Naive thymus-derived CD8-positive, alpha-beta T cell (primary cell): ENCODE measurements around the gene ADAMTS12. TPM values are rescaled to one million over a fixed set of nuclear protein-coding genes. Genes with fewer than 3 reads are reported as not detected.

Source experiments
- ATAC-seq, 2 donors: fragments of 150-1000 bp; cut with Tn5 transposase in 1 of 2; sonication (Bioruptor Pico), chemical (Tn5 transposase) in 1 of 2; 1 replicate in 1 of 2; 2 replicates in 1 of 2; pipeline ENCODE4 v1.10.0; 2021; ENCODE audit warnings: mild to moderate bottlenecking in 2 of 2, moderate library complexity in 2 of 2
- POLR2A ChIA-PET: fragments of 350-600 bp; sonication (Branson Sonifier 250); formaldehyde crosslinking; loops from one replicate; lab custom pipeline; 2021; ENCODE audit warnings: antibody characterized with exemption; lab: Charles Lee
- DNase-seq, 10 donors: peaks; one replicate each; pipeline versions ENCODE4 v3.0.0 to v3.0.0-alpha.2; 2020 to 2022
- H3K27ac Mint-ChIP-seq, 10 donors: one replicate each; pipeline ENCODE4 v1.8.0; 2020 to 2022; ENCODE audit warnings: mild to moderate bottlenecking in 10 of 10, mixed read lengths in 10 of 10, moderate library complexity in 4 of 10, inconsistent platforms in 1 of 10
- H3K27me3 Mint-ChIP-seq, 5 donors: one replicate each; pipeline ENCODE4 v1.8.0; 2021 to 2022; ENCODE audit warnings: mixed read lengths in 5 of 5
- H3K36me3 Mint-ChIP-seq, 3 donors: one replicate each; pipeline ENCODE4 v1.8.0; 2020 to 2022; ENCODE audit warnings: mixed read lengths in 3 of 3, mild to moderate bottlenecking in 2 of 3, inconsistent platforms in 1 of 3
- H3K4me1 Mint-ChIP-seq, 4 donors: one replicate each; pipeline ENCODE4 v1.8.0; 2021 to 2022; ENCODE audit warnings: mixed read lengths in 4 of 4
- H3K4me3 Mint-ChIP-seq, 10 donors: one replicate each; pipeline ENCODE4 v1.8.0; 2020 to 2022; ENCODE audit warnings: mild to moderate bottlenecking in 10 of 10, mixed read lengths in 10 of 10, moderate library complexity in 6 of 10, inconsistent platforms in 1 of 10
- H3K9me3 Mint-ChIP-seq, 9 donors: one replicate each; pipeline ENCODE4 v1.8.0; 2020 to 2022; ENCODE audit warnings: mixed read lengths in 9 of 9, mild to moderate bottlenecking in 3 of 9, inconsistent platforms in 1 of 9, moderate library complexity in 1 of 9
- polyA plus RNA-seq, 3 donors: library from polyadenylated mRNA; unstranded; fragments of 300-500 nt; fragmentation: Illumina TruSeq; gene quantifications; one replicate each; pipeline ENCODE4 v1.2.3, GENCODE V29; 2021
- total RNA-seq, 8 experiments: library from RNA in 2 of 8; stranded (reverse) in 2 of 8; gene quantifications; one replicate each; pipeline ENCODE4 v1.2.3 and lab custom pipeline; 2021 to 2026

The ADAMTS12 gene
- total and polyA plus RNA-seq, 5 experiments from 2014 or later: 0.05 TPM; not detected in 4

DNA sequence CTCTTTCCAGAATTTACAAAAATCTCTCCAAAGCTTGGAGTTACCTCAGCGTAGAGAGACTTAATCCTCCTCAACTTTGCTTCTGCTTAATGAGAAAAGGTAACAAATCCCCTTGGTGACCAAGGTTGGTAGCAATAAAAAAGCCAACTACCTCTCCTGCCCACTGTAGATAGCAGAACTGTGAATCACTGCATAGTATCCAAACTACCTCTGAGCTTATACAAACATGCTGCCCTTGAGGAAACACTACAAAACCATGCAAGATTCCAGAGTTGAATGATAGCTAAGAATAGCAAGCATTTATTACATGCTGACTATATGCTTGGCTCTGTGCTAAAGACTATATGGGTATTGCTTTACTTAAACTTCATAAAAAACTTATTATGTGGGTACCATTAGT is 2.8 kb upstream of the ADAMTS12 start:
- H3K27ac Mint-ChIP-seq: no peak overlapping the region
- POLR2A ChIA-PET: no interaction called here
- H3K36me3 Mint-ChIP-seq: peaks cover 0 to 4% (median 2%) of the 10 kb centered on the region in 3 donors
- peaks cover 6 to 20% (median 12%) of the 10 kb centered on the region in 4 donors for H3K4me1 Mint-ChIP-seq
- ATAC-seq (no peak), DNase-seq (no peak)
- H3K9me3 Mint-ChIP-seq: peaks cover 0 to 13% (median 0%) of the 10 kb centered on the region in 9 donors
- peaks cover 25 to 59% (median 43%) of the 10 kb centered on the region in 5 donors for H3K27me3 Mint-ChIP-seq
- H3K4me3 Mint-ChIP-seq: no peak overlapping the region

DNA sequence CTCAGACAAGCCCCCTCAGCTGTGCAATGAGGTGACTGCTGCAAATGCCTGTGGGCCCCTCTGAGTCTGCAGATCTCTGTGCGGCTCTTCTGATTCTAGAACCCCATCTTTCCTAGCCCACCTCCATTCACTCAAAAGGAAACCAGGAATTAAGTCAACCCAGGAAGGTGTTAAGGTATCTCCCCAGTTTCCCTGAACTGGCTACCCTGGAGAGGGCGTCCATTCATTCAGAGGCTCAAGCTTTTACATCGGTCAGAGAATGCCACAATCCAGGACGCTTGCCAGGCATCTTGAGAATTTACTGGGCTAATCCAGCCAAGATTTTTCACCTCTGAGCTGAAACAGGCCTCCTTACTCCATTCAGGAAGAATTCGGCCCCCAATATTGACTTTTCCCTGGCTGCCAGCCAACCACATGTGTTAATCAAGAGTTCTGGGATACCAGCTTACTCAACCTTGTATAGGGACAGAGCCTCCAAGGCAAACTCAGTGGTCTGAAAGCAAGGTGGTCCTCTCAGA is 889 bp upstream of the ADAMTS12 start:
- Mint-ChIP-seq H3K36me3 (peaks cover 0 to 4% (median 2%) of the 10 kb centered on the region in 3 donors), H3K27ac (no peak overlapping the region), H3K9me3 (peaks cover 0 to 13% (median 0%) of the 10 kb centered on the region in 9 donors), H3K4me1 (peaks cover 6 to 14% (median 8%) of the 10 kb centered on the region in 4 donors), H3K27me3 (peaks cover 31 to 71% (median 50%) of the 10 kb centered on the region in 5 donors), H3K4me3 (peak overlapping the region in 7 of 10 donors; percentile 29 to 75 (median 61))
- no peak for DNase-seq
- ATAC-seq: no peak
- POLR2A ChIA-PET: no interaction called here

DNA sequence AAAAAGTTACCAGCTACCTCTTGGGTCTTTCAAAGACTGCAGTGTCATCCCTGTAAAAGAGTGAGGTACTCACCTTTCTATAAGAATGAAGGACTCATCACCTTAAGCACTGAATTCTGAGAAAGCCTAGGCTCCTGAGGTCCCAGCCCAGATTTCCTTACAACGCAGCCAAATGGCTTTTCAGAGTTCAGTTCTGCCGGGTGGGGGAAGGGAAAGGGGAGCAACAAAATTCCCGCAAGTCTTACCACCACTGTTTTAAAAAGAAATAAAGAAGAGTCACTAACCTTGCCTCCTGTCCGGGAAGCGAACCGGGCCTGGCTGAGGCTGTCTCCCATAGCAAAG is 373 bp downstream of the ADAMTS12 start:
- H3K27me3 Mint-ChIP-seq: peaks cover 28 to 62% (median 46%) of the 10 kb centered on the region in 5 donors
- H3K9me3 Mint-ChIP-seq: peaks cover 0 to 4% (median 0%) of the 10 kb centered on the region in 9 donors
- DNase-seq: no peak
- peak overlapping the region; percentile 24 to 80 (median 64) for H3K4me3 Mint-ChIP-seq
- H3K27ac Mint-ChIP-seq: no peak overlapping the region
- no peak for ATAC-seq
- H3K36me3 Mint-ChIP-seq: peaks cover 0 to 4% (median 2%) of the 10 kb centered on the region in 3 donors
- H3K4me1 Mint-ChIP-seq: peaks cover 6 to 14% (median 8%) of the 10 kb centered on the region in 4 donors
- POLR2A ChIA-PET: no interaction called here

DNA sequence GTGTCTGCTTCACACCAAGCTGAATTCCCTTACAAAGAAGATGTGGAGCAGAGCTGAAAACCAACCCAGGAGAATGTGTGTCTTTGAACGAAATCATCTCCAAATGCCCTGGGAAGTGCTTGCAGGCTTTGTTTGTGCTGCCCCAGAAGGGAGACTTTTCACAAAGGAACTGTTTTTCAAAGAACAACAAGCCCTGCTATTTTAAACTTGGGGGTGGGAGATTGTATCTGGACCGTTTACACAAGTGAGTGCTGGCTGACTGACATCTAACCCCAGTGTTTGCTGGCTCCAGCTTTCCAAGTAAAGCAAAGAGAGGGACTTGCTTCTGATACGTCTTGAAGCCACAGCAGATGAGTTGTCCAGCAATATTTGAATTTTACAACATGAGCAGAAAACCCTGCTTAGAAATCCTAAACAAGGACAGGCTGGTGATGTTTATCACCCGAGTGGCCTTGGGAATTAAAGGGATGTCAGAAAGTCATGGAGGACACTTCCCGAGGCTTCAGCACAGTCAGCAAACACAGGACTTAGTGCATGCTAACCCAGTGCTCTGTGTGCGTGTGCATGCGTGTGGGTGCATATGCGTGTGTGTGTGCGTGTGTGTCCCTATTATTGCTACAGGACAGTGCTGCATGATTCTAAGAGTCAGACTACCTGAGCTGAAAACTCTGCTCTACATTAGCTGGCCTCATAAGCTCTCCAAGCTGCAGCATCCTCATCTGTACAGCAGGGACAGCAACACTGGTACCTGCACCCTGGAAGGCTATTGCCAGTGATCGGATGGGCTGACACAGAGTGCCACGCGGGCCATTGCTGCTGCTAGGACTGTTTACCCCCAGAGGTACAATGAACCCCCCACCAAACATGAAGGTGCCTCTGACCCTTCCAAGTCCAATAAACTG is 1.4 kb downstream of the ADAMTS12 start:
- DNase-seq: no peak
- Mint-ChIP-seq H3K4me1 (peaks cover 6 to 14% (median 8%) of the 10 kb centered on the region in 4 donors), H3K36me3 (peaks cover 0 to 4% (median 2%) of the 10 kb centered on the region in 3 donors), H3K4me3 (no peak overlapping the region), H3K27me3 (peaks cover 28 to 56% (median 46%) of the 10 kb centered on the region in 5 donors), H3K9me3 (peaks cover 0 to 3% (median 0%) of the 10 kb centered on the region in 9 donors), H3K27ac (no peak overlapping the region)
- no peak for ATAC-seq
- POLR2A ChIA-PET: no interaction called here

DNA sequence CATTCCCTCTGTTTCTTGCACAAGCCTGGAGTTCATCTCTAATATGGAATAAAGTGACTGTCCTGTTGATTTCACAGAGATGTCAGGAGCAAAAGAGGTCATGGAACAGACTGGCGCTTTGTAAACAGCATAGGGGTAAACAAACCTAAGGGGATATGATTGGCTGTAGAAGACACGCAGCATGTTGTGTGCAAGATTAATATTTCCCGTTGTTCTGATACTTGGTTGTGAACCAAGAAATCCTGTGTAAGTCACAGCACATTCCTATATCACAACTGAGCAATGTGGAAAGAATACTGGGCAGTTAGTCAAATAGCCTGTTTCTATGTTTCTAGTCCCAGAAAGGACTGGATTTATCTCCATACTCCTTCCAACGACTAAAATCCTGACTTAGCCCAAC is 3.2 kb downstream of the ADAMTS12 start:
- no peak for ATAC-seq
- DNase-seq: no peak
- peaks cover 0 to 3% (median 0%) of the 10 kb centered on the region in 9 donors for H3K9me3 Mint-ChIP-seq
- no peak overlapping the region for H3K4me3 Mint-ChIP-seq
- H3K27ac Mint-ChIP-seq: no peak overlapping the region
- peaks cover 5 to 14% (median 8%) of the 10 kb centered on the region in 4 donors for H3K4me1 Mint-ChIP-seq
- POLR2A ChIA-PET: no interaction called here
- H3K27me3 Mint-ChIP-seq: peaks cover 18 to 50% (median 36%) of the 10 kb centered on the region in 5 donors
- H3K36me3 Mint-ChIP-seq: peaks cover 0 to 4% (median 2%) of the 10 kb centered on the region in 3 donors

DNA sequence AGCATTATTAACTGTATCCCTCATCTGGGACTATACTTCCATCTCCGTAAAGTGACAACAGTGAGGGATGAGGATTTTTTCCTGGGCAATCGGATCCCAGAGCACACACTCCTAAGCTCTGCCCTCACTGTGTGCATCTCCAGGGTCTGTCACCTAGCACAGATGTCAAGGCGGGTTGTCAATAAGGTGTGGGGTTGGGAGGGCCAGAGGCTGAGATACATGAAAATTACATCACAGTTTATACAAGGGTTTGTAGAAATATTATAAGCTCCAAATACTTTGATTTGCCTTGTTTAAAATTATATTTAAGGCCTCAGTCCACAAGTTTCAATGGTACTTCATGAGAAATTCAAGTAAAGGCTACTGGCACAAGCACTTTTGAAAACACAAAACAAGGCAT is 4.5 kb downstream of the ADAMTS12 start:
- DNase-seq (no peak), ATAC-seq (no peak)

DNA sequence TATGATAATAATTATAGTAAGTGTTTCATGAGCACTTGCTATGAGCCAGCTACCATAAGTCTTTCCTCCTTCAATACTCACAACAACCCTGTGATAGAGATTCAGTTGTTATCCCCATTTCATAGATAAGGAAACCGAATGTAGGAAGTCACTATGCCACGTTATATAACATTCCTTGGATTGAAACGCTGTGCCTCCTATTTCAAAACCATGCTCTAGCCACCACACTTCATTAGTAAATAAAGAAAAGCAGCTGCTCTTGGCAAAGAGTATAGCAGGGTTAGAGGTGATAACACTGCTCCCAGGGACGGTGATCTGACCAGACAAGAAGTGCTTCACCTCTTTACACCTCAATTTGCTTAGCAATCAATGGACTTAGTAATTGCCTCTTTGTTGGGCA is 5.5 kb downstream of the ADAMTS12 start:
- Mint-ChIP-seq H3K9me3 (no peaks in the 10 kb centered on the region), H3K4me1 (peaks cover 0 to 5% (median 3%) of the 10 kb centered on the region in 4 donors), H3K36me3 (no peaks in the 10 kb centered on the region), H3K27ac (no peak overlapping the region), H3K4me3 (no peak overlapping the region), H3K27me3 (peaks cover 11 to 34% (median 25%) of the 10 kb centered on the region in 5 donors)
- DNase-seq (no peak), ATAC-seq (no peak)
- POLR2A ChIA-PET: no interaction called here

More for the DNA sequence above, 4.5 kb downstream of the ADAMTS12 start:
- POLR2A ChIA-PET: interaction anchor here (0.6 kb wide), 1 partner anchor 15 kb away, joined by 4 read pairs; no protein-coding TSS in a partner anchor
- Mint-ChIP-seq H3K27ac (no peak overlapping the region), H3K4me3 (no peak overlapping the region), H3K9me3 (peaks cover 0 to 3% (median 0%) of the 10 kb centered on the region in 9 donors), H3K36me3 (peaks cover 0 to under 1% (median 0%) of the 10 kb centered on the region in 3 donors), H3K4me1 (peaks cover 4 to 11% (median 7%) of the 10 kb centered on the region in 4 donors), H3K27me3 (peaks cover 14 to 39% (median 27%) of the 10 kb centered on the region in 5 donors)

DNA sequence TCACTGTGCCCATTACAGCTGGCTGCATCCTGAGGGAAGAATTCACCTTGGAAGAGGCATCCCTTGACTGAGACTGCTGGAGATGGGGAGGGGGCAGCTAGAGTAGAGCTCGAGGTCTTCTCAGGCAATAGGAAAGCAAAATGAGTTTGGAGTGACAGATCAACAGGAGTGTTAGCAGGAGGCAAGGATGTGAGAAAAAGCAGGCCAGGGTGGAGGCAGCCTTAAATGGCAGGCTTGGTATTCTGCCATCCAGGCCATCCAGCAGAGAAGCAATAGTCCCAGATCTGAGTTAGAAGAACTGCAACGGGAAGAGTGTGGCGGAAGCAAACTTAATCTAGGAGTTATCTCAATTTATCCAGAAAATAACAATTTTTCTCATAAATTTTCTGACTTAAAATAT is 6.1 kb downstream of the ADAMTS12 start:
- no peaks in the 10 kb centered on the region for H3K4me1 Mint-ChIP-seq
- peaks cover 9 to 28% (median 19%) of the 10 kb centered on the region in 5 donors for H3K27me3 Mint-ChIP-seq
- no peaks in the 10 kb centered on the region for H3K36me3 Mint-ChIP-seq
- no peak overlapping the region for H3K4me3 Mint-ChIP-seq
- no peak overlapping the region for H3K27ac Mint-ChIP-seq
- no peaks in the 10 kb centered on the region for H3K9me3 Mint-ChIP-seq
- POLR2A ChIA-PET: no interaction called here
- ATAC-seq (no peak), DNase-seq (no peak)

DNA sequence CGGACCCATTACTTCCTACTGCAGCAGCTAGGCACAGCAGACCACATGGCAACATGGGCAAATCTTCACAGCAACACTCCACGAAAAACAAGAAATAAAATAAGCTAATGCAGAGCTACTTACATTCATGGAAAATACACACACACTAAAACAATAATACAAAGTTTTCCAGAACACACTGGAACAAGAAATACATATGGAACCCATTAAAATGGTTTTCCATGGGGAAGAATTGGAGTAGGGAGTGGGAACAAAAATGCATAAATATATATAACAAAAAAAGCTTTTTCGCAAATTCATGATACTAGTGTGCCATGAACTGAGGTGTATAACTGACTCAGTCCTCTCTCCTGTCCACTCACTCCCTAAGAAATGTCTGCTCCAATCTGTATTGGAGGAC is 8.3 kb downstream of the ADAMTS12 start:
- Mint-ChIP-seq H3K27ac (no peak overlapping the region), H3K4me1 (no peaks in the 10 kb centered on the region), H3K4me3 (no peak overlapping the region), H3K9me3 (no peaks in the 10 kb centered on the region), H3K36me3 (no peaks in the 10 kb centered on the region), H3K27me3 (peaks cover under 1 to 12% (median 3%) of the 10 kb centered on the region in 5 donors)
- DNase-seq (no peak), ATAC-seq (no peak)
- POLR2A ChIA-PET: no interaction called here

DNA sequence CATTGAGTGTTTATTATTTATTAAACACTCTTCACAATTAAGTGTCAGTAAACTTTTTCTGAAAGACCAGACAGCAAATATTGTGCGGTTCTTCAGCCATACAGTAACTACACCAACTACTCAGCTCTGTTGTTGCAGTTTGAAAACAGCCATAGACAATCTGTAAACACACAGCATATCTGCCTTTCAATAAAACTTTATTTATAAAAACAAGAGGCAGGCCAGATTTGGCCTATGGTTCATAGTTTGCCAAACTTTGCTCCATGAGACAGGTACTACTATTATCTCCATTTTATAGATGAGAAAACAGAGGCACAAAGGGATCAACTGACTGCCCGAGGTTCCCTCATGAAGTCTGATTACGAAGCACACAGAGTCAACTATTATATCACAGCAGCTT is 11.5 kb downstream of the ADAMTS12 start:
- POLR2A ChIA-PET: no interaction called here
- no peak for ATAC-seq
- peaks cover 0 to 8% (median 4%) of the 10 kb centered on the region in 5 donors for H3K27me3 Mint-ChIP-seq
- H3K4me3 Mint-ChIP-seq: no peak overlapping the region
- H3K27ac Mint-ChIP-seq: no peak overlapping the region
- DNase-seq: no peak
- peaks cover 0 to 10% (median 3%) of the 10 kb centered on the region in 9 donors for H3K9me3 Mint-ChIP-seq
- no peaks in the 10 kb centered on the region for H3K4me1 Mint-ChIP-seq
- peaks cover 0 to 9% (median 0%) of the 10 kb centered on the region in 3 donors for H3K36me3 Mint-ChIP-seq

DNA sequence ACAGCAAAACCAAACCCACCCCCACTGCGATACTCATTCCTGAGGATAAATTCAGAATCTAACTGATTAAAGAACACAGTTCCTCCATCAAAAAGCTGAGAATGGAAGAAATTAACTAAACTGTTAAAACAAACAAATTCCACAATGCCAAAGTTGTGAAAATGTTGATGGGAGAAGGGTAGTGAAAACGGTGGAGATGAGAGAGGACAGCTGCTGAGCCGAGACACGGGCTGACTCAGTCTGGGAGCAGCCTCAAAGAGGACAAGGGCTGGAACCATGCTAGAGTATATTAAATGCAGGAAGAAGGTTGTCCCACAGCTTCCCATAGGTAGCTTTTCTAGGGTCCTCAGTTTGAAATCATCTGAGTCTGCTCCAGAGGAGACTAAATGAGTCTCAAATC is 14.3 kb downstream of the ADAMTS12 start:
- POLR2A ChIA-PET: no interaction called here
- DNase-seq (no peak), ATAC-seq (no peak)
- Mint-ChIP-seq H3K27ac (no peak overlapping the region), H3K4me1 (no peaks in the 10 kb centered on the region), H3K27me3 (peaks cover 0 to 4% (median 0%) of the 10 kb centered on the region in 5 donors), H3K4me3 (no peak overlapping the region), H3K9me3 (peaks cover 0 to 16% (median 6%) of the 10 kb centered on the region in 9 donors), H3K36me3 (peaks cover 0 to 15% (median 0%) of the 10 kb centered on the region in 3 donors)

DNA sequence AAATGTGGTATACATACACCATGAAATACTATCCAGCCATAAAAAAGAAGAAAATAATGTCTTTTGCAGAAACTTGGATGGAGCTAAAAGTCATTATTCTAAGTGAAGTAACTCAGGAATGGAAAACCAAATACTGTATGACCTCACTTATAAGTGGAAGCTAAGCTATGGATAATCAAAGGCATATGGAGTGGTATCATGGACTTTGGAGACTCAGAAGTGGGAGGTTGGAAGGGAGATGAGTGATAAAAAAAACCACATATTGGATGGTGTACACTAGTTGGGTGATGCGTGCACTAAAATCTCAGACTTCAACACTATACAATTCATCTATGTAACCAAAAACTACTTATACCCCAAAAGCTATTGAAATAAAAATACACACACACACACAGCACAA is 24.5 kb downstream of the ADAMTS12 start:
- Mint-ChIP-seq H3K27ac (no peak overlapping the region), H3K9me3 (peaks cover 0 to 50% (median 27%) of the 10 kb centered on the region in 9 donors), H3K4me1 (no peaks in the 10 kb centered on the region), H3K36me3 (peaks cover 0 to 30% (median 18%) of the 10 kb centered on the region in 3 donors), H3K4me3 (no peak overlapping the region), H3K27me3 (peaks cover 0 to 3% (median 0%) of the 10 kb centered on the region in 5 donors)
- ATAC-seq (no peak), DNase-seq (no peak)
- POLR2A ChIA-PET: no interaction called here
